ENCODE data around the gene ESRRA.

DNA sequence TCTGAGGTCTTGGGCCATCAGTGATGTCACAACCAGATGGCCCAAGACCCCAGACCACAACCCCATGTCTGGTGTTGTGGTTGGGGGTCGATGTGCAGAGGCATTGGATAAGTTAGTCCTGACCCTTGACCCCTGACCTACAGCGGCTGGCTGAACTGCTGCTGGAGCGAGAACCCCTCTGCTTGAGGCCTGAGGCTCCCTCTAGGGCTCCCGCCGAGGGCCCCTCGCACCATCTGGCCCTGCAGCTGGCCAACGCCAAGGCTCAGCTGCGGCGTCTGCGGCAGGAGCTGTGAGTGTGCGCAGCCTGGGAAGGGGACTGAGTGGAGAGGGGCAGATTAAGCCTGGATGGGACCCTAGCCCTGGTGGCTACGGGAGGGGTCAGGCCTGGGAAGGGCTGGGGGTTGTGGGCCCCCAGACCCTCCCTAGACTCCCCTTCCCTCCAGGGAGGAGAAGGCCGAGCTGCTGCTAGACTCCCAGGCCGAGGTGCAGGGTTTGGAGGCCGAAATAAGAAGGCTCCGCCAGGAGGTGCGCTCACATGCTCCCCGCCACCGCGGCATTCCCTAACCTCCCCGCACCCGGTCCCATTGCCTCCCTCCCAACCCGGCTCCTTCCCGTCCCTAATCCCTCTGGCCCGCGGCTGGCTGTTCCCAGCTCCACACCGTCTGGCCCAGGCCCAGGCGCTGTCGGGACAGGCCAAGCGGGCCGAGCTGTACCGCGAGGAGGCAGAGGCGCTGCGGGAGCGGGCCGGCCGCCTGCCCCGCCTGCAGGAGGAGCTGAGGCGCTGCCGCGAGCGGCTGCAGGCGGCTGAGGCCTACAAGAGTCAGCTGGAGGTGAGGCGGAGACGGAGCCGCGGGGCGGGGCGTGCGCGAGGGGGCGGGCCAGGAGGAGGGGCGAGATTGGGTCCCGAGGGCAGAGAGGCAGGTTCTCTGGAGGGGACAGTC lies 36.8 kb downstream of the ESRRA start:
- TF ChIP-seq CTCF (optimal IDR thresholded peaks at IDR 0.05 in 1 of 3, IDR thresholded peaks at IDR 0.05 in 1 of 3, conservative IDR thresholded peaks at IDR 0.05 in 1 of 3; ENCODE audit: extremely low read depth in 1 of 3, insufficient read depth in 2 of 3, low read length in 3 of 3) (peak in 2 of 3 experiments; percentile 57 to 58), EZH2 (IDR thresholded peaks at IDR 0.05; ENCODE audit: low read length) (no peak)
